ENCODE data around the gene TPMT. TPM values are rescaled to one million over a fixed set of nuclear protein-coding genes. Genes with fewer than 3 reads are reported as not detected.

TPMT gene
- total and polyA plus RNA-seq, 2 of the 13 experiments (the other 11 are each of a cell fraction or from before 2014, with no cell fraction given), result 11.1 to 22.8 TPM

- TF ChIP-seq SRSF1 (optimal IDR thresholded peaks at IDR 0.05; ENCODE audit: low read depth, low read length) (no peak), PRDM15 (CRISPR knock-in tag; IDR thresholded peaks at IDR 0.05) (0 out of 2 replicates have a peak, but pooled peaks have one; percentile 58), ZNF292 (CRISPR knock-in tag; IDR thresholded peaks at IDR 0.05; ENCODE audit: borderline replicate concordance, low read depth) (peak; percentile 62; the same call in 1 of the 2 replicates), ZNF790 (CRISPR knock-in tag; IDR thresholded peaks at IDR 0.05; ENCODE audit: borderline replicate concordance) (no peak), CSRNP1 (CRISPR knock-in tag; IDR thresholded peaks at IDR 0.05) (peak; percentile 86), GATAD1 (CRISPR knock-in tag; IDR thresholded peaks at IDR 0.05) (peak; percentile 85), GABPB1 (CRISPR knock-in tag; IDR thresholded peaks at IDR 0.05) (peak; percentile 89), FOXO4 (CRISPR knock-in tag; conservative IDR thresholded peaks at IDR 0.05) (no peak), ZNF431 (CRISPR knock-in tag; IDR thresholded peaks at IDR 0.05; ENCODE audit: borderline replicate concordance, low read depth) (peak; percentile 93; the same call in 1 of the 2 replicates), ZNF646 (CRISPR knock-in tag; IDR thresholded peaks at IDR 0.05) (peak; percentile 90), SP1 (IDR thresholded peaks at IDR 0.05) (no peak), SP1 (CRISPR knock-in tag; IDR thresholded peaks at IDR 0.05) (peak; percentile 94), ZFYVE20 (CRISPR knock-in tag; IDR thresholded peaks at IDR 0.05; ENCODE audit: borderline replicate concordance, low read depth) (peak; percentile 95), HNRNPUL1 (IDR thresholded peaks at IDR 0.05; ENCODE audit: low read depth, low read length) (no peak)
Measured at GRCh38 chr6:18122128-18123093, 32.5 kb downstream of the TPMT start, which contains the start of gene NHLRC1 (continued).

Measured in HepG2 (cell line).